GM18505 (cell line): ENCODE results near the gene GALNS.

Experiments used
- ATAC-seq: cut with Tn5 transposase; IDR thresholded peaks from one replicate; pipeline ENCODE4 v1.9.1; 2021; ENCODE audit not compliant: unreplicated experiment
- POLR2A ChIP-seq: IDR thresholded peaks from 4 replicates; pipeline ENCODE4 v1.6.1; 2011; ENCODE audit warnings: borderline replicate concordance; ENCODE audit not compliant: insufficient read depth, insufficient read length; ENCODE audit errors: extremely low read depth

Gene GALNS

DNA sequence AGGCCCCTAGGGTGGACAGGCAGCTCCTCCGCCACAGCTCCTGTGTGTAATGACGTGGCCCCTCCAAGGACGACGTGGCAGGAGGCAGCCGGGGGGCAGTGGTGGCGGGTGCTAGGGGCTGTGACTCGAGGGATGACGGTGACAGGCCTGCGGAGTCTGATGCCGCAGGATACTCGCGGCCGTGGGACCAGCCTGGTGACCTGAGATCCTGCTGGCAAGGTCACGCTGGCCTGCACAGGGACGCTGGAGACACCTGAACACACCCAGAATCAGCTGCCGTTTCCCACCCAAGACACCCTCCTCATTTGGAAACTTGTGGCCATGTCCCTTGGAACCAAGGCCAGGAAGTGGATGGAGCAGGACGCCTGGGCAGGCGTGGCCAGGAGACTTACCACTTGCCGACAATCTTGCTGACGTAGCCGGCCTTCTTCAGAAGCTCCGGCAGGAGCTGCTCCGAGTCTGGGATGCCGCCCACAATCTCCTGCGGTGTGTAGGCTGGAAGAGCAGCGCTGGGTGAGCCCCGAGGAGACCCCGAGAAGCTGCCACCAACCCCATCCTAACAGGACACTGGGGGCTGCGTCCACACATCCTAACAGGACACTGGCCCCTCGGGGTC is 16.0 kb downstream of the GALNS start:
- ATAC-seq, result no peak
- TF ChIP-seq POLR2A, result no peak

DNA sequence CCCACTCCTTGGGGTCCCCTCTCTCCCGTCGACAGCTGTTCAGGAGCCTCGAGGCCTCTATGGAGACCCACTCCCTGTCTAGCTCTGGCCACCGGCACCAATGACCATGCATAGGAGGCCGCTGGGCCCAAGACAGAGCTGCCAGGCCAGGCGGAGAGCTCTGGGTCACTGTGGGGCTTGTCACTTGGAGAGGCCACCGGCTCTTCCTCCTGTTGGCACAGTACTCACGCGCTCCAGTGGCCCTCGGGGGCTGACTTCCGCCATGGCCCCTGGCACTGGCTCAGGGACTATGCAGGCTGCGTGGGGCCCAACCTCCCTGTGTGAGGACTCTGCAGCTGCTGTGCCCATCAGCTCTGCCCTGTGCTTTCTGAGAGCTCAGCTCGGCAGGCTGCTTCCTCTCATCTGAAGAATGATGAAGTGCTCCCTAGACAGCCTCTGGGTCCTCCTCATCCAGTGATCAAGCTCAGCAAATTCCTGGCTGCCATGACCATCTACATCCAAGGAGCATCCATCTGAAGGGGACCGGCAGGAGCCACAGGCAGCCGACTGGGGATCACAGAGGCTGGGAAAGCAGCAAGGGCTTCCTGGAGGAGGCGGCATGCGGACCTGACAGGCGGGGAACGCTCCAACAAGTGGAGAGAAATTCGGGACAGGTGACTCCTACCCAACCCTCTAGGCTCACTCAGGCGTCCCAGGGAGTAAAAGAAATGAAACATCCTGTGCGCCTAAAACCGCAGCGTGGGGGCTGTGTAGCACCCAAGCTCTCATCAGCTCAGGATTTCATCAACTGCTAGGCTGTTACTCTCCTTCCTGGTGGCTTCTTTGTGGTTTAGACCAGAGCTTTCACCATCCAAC is 16.8 kb downstream of the GALNS start:
- no peak for ATAC-seq
- no peak for TF ChIP-seq POLR2A

DNA sequence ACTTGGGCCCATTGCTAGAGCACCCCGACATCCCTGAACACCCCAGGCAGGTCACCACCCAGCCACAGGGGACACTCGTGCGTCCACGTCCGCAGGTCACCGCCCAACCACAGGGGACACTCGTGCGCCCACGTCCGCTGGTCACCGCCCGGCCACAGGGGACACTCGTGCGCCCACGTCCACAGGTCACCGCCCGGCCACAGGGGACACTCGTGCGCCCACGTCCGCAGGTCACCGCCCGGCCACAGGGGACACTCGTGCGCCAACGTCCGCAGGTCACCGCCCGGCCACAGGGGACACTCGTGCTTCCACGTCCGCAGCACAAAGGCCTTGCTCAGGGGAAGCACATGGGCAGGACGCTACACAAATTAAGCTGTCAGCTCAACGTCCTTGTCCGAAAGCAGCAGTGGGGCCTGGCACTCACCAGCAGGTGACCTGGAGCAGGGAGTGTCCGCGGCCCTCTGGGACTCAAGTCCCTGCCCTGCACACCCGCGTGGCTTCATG is 17.7 kb downstream of the GALNS start:
- no peak for ATAC-seq

DNA sequence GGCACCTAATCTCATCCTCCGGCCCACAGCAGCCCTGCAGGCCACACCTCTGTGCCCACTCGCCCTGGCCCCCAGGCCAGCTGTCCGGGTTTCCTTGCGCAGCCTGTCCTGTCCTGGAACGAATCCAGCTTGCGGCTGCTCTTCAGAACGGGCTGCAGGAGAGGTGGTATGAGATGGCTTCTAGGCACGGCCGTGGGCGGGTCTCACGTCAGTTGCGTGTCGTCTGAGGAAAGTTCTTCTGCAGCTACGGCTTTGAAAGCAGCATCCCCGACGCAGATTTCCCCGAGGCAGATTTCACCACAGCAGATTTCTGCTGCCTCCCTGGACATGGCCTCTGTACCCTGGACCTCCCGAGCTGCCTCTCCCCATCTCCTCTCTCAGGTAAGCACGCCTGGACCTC is 18.2 kb downstream of the GALNS start:
- ATAC-seq, result no peak
- no peak for TF ChIP-seq POLR2A

More for the DNA sequence above, 17.7 kb downstream of the GALNS start:
- no peak for TF ChIP-seq POLR2A

DNA sequence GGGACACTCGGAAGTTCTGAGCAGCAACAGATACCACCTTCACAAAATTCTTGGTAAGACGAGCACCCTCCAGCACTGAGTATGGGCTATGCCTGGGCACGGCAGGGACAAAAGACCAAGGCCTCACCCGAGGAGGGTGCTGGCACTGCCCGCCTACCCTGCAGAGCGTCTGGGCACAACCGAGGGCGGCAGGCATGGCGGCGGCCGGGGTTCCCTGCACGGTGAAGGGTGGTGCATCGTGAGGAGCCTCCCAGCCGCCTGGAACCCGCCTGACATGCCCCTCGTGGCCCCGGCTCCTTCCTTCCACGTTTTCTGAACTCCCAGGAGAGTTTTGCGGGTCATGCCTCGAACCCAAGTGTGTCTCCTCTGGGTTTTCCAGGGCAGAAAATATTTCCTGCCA is 18.9 kb downstream of the GALNS start:
- ATAC-seq, result no peak
- no peak for TF ChIP-seq POLR2A

DNA sequence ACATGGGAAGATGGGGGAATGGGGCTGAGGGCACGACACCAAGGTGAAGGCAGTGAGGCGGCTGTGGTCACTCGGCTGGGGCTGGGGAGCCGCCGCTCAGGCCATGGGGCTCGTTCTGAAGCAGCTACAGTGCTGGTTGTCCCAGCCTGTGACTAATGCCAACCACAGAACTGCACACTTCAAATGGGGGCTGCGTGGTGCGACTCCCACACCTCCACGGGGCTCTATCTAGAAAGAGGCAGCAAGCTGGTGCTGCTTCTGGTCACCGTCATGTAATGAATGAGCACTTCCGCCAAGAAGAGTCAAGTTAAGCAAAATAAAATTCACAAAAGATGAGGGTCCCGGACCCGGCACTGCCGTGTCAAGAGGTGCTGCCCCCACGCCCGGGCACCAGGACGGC is 20.0 kb downstream of the GALNS start:
- ATAC-seq, result no peak
- no peak for TF ChIP-seq POLR2A

DNA sequence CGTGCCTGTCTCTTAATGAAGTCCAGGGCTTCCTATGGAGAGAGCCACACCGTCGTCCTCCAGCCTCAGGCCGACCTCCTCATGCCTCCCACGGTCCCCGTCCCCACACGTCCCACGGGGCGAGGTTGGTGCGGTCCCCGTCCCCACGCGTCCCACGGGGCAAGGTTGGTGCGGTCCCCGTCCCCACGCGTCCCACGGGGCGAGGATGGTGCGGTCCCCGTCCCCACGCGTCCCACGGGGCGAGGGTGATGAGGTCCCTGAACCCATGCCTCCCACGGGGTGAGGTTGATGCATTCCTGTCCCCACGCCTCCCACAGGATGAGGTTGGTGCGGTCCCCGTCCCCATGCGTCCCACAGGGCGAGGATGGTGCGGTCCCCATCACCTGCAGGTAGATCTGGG is 20.9 kb downstream of the GALNS start:
- TF ChIP-seq POLR2A, result no peak
- ATAC-seq, result no peak

DNA sequence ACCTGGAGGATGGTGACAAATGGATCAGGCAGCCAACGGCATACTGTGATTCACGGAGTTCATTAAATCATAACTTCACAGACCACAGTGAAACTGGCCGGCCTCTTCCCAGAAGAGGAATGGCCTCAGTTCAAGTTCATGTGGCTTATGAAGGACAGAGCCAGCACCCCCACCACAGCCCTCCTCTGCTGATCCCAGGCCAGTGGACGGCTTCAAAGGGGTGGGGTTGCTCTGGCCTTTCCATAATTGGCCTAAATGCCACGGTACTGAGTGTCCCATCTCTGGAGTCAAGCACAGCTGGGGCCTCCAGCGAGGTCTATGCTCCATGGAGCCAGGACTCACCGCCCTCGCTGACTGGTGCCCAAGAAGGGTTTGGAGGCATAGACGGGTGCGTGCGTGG is 21.4 kb downstream of the GALNS start:
- no peak for ATAC-seq
- no peak for TF ChIP-seq POLR2A

DNA sequence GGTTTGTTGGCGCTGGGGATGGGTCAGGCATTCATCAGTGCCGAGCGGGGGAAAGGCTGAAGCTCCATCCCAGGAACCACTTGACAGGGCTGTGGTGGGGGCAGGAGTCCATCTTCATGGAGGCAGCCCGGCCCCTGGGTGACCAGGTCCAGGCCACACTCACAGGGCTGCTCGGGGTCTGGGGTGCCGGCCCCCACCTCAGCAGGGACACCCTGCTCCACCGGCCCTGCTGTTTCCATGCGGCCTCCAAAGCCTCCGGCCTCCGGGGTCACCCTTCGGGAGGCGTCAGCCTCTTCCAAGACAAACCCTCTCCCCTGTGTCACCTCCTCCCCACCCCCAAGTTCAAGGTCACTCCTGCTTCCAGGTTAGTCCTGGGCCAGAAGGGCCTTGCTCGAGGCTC is 22.1 kb downstream of the GALNS start:
- no peak for TF ChIP-seq POLR2A

DNA sequence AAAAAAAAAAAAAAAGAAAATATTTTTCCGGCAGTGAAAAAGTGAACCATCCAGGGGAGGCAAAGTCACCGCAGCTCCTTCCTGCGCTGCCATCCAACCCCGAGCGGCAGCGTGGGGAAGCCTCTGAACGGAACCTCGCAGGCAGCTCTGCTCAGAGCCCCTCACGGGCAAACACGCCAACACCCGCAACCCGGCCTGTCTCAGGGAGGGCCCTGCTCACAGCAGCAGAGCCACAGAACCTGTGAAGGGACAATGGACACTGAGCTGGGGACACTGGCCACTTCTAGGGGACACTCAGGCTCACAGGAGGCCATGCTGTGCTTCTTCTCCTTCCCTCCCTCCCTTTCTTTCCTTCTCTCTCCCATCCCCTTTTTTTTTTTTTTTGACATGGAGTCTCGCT is 23.7 kb downstream of the GALNS start:
- no peak for ATAC-seq
- no peak for TF ChIP-seq POLR2A

More for the DNA sequence above, 22.1 kb downstream of the GALNS start:
- no peak for ATAC-seq

DNA sequence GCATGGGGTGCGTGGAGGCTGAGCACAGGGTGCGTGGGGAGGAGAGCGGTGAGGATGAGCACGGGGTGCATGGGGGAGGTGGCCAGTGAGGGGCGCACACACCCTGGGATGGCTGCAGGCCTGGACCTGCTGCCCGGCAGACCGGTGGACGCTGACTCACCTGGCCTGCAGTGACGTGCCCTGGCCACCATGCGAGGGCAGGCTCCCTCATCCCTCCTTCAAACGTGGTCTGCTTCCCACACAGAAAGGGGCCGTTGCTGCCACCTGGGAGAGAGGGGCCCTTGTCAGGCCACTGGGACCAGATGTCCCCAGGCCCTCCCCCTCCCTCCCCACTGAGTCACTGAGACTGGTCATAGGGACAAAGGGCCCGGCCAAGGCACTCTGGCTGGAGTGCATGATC is 24.9 kb downstream of the GALNS start:
- ATAC-seq, result no peak
- TF ChIP-seq POLR2A, result no peak

DNA sequence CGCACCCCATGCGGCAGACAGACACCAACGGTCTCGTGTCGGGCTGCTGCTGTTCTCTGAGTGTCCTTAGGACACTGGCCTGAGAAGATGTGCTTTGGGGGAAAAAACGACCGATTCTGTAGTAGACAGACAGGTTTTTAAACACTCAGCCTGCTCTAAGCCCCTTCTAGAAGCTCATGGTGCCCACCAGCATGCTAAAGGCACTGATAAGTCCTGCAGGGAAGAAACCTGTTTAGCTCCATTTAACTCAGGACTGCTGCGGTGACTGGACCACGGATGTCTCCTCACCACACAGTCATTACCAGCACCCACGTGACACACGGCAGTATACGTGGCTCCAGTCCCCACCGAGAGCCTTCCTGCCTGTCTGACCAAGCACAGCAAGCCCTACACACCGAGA is 26.0 kb downstream of the GALNS start:
- no peak for ATAC-seq

DNA sequence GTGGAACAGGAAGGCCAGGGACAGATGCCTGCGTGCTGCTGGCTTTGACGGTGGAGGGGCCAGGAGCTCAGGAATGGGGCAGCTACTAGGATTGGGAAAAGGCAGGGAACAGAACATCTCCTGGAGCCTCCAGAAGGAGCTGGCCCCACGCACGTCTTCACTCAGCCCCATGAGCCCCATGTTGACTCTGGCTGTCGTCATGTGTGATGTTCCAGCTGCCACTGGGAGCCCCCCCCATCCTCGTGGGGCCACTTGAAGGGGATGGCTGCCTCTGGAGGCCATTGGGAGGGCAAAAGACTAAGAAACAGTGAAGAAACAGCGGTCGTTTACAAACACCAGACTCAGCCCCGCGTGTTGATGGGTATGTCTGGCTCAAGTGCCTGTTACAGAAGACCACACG is 26.5 kb downstream of the GALNS start:
- ATAC-seq, result no peak
- TF ChIP-seq POLR2A, result no peak

More for the DNA sequence above, 26.0 kb downstream of the GALNS start:
- TF ChIP-seq POLR2A, result no peak

DNA sequence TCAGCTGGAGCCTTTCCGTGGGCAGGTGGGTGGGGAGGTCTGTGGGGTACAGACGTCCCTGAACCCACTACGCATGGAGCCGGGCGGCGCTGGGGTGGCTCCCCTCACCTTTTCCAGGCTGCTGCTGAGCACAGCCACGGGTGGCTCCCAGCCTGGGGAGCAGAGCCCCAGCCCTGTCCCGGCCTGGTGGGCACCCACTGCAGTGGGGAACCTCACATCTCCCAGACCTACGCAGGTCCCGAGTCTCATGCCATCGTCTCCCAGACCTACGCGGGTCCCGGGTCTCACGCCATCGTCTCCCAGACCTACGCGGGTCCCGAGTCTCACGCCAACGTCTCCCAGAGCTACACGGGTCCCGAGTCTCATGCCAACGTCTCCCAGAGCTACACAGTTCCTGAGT is 28.0 kb downstream of the GALNS start:
- no peak for ATAC-seq
- TF ChIP-seq POLR2A, result no peak
